ENCODE results near the gene CENPC.
"Not testable (repeated sequence)": the region's sequence is repeated elsewhere in the genome, so short reads cannot be mapped to it uniquely, and the experiment has no call there.

Gene CENPC

GRCh38 chr4:67550857-67551256, 5.6 kb upstream of the CENPC start:
- no peak for DNase-seq

- DNase-seq = no peak
These were observed 5.1 kb upstream of the CENPC start for GRCh38 chr4:67550451-67550850.

GRCh38 chr4:67549123-67549522, 3.8 kb upstream of the CENPC start:
- DNase-seq = no peak

GRCh38 chr4:67546971-67547370, 1.7 kb upstream of the CENPC start:
- no peak for DNase-seq

- no peak for DNase-seq
These were observed 677 bp upstream of the CENPC start for GRCh38 chr4:67546004-67546356.

- no peak for DNase-seq
These were observed 3.2 kb downstream of the CENPC start for GRCh38 chr4:67542076-67542475.

GRCh38 chr4:67539830-67540229, 5.5 kb downstream of the CENPC start:
- no peak for DNase-seq

GRCh38 chr4:67535280-67535840, 9.9 kb downstream of the CENPC start:
- no peak for DNase-seq

GRCh38 chr4:67533112-67533511, 12.2 kb downstream of the CENPC start:
- no peak for DNase-seq

- not testable (repeated sequence) for DNase-seq
These were observed 12.9 kb downstream of the CENPC start for GRCh38 chr4:67532397-67532796.

- no peak for DNase-seq
These were observed 13.8 kb downstream of the CENPC start for GRCh38 chr4:67531379-67531962.

GRCh38 chr4:67524140-67524539, 21.2 kb downstream of the CENPC start:
- DNase-seq = not testable (repeated sequence)

GRCh38 chr4:67522851-67523671, 22.2 kb downstream of the CENPC start:
- DNase-seq = no peak

GRCh38 chr4:67522230-67522629, 23.1 kb downstream of the CENPC start:
- no peak for DNase-seq

GRCh38 chr4:67521506-67521905, 23.8 kb downstream of the CENPC start:
- DNase-seq = no peak

GRCh38 chr4:67520141-67520540, 25.2 kb downstream of the CENPC start:
- no peak for DNase-seq

GRCh38 chr4:67512501-67512900, 32.8 kb downstream of the CENPC start:
- DNase-seq = no peak

GRCh38 chr4:67500373-67500772, 44.9 kb downstream of the CENPC start:
- DNase-seq = no peak

GRCh38 chr4:67499799-67500198, 45.5 kb downstream of the CENPC start:
- DNase-seq = no peak

GRCh38 chr4:67483868-67484602, 61.3 kb downstream of the CENPC start:
- no peak for DNase-seq

- no peak for DNase-seq
These were observed 64.5 kb downstream of the CENPC start for GRCh38 chr4:67480810-67481209.

GRCh38 chr4:67475155-67475554, 70.1 kb downstream of the CENPC start:
- DNase-seq = no peak

GRCh38 chr4:67470871-67471270, 74.4 kb downstream of the CENPC start:
- no peak for DNase-seq

- no peak for DNase-seq
These were observed 76.5 kb downstream of the CENPC start for GRCh38 chr4:67468830-67469229.
